Central memory CD8-positive, alpha-beta T cell (primary cell): ENCODE results near the gene PNMT.

Experiments used
- ATAC-seq: fragments of 150-1000 bp; cut with Tn5 transposase; replicated peaks from 2 replicates; pipeline ENCODE4 v1.10.0; 2022; ENCODE audit warnings: mild to moderate bottlenecking, moderate FRiP score, moderate number of reproducible peaks; ENCODE audit not compliant: poor library complexity, severe bottlenecking; ENCODE audit errors: extremely low read depth
- DNase-seq, 2 donors: peaks; one replicate each; pipeline ENCODE4 v3.0.0; 2021; ENCODE audit warnings: low spot score in 2 of 2
- H3K27ac Mint-ChIP-seq: one replicate; pipeline ENCODE4 v1.8.0; 2022; ENCODE audit warnings: low read depth, mild to moderate bottlenecking, moderate library complexity, mixed read lengths
- H3K27me3 Mint-ChIP-seq: one replicate; pipeline ENCODE4 v1.8.0; 2022; ENCODE audit warnings: mixed read lengths
- H3K36me3 Mint-ChIP-seq: one replicate; pipeline ENCODE4 v1.8.0; 2022; ENCODE audit warnings: mild to moderate bottlenecking, moderate library complexity, mixed read lengths; ENCODE audit not compliant: insufficient read depth
- H3K4me1 Mint-ChIP-seq: one replicate; pipeline ENCODE4 v1.8.0; 2022; ENCODE audit warnings: mixed read lengths
- H3K4me3 Mint-ChIP-seq: one replicate; pipeline ENCODE4 v1.8.0; 2022; ENCODE audit warnings: mild to moderate bottlenecking, moderate library complexity, mixed read lengths
- H3K9me3 Mint-ChIP-seq: one replicate; pipeline ENCODE4 v1.8.0; 2022; ENCODE audit warnings: mixed read lengths

The PNMT gene

GRCh38 chr17:39652587-39653315 lies 15.5 kb upstream of the PNMT start:
- H3K27ac Mint-ChIP-seq: peak overlapping the region; percentile 80
- ATAC-seq (no peak), DNase-seq (no peak)
- H3K9me3 Mint-ChIP-seq: no peaks in the 10 kb centered on the region
- H3K4me1 Mint-ChIP-seq: peaks cover 39% of the 10 kb centered on the region
- no peak overlapping the region for H3K4me3 Mint-ChIP-seq
- H3K27me3 Mint-ChIP-seq: no peaks in the 10 kb centered on the region
- peaks cover 19% of the 10 kb centered on the region for H3K36me3 Mint-ChIP-seq

- peaks cover 39% of the 10 kb centered on the region for H3K4me1 Mint-ChIP-seq
- H3K9me3 Mint-ChIP-seq: no peaks in the 10 kb centered on the region
- no peak overlapping the region for H3K4me3 Mint-ChIP-seq
- ATAC-seq (no peak), DNase-seq (no peak)
- H3K27me3 Mint-ChIP-seq: no peaks in the 10 kb centered on the region
- peak overlapping the region; percentile 87 for H3K27ac Mint-ChIP-seq
- peaks cover 18% of the 10 kb centered on the region for H3K36me3 Mint-ChIP-seq
Observed at GRCh38 chr17:39653316-39653661, 15.0 kb upstream of the PNMT start.

- Mint-ChIP-seq H3K27ac (peak overlapping the region; percentile 87), H3K9me3 (no peaks in the 10 kb centered on the region), H3K36me3 (peaks cover 18% of the 10 kb centered on the region), H3K27me3 (no peaks in the 10 kb centered on the region), H3K4me3 (no peak overlapping the region), H3K4me1 (peaks cover 34% of the 10 kb centered on the region)
- DNase-seq: peak; percentile 68 to 79
- ATAC-seq: peak; percentile 78
Observed at GRCh38 chr17:39653662-39654331, 14.5 kb upstream of the PNMT start.

- DNase-seq (no peak), ATAC-seq (no peak)
- no peaks in the 10 kb centered on the region for H3K9me3 Mint-ChIP-seq
- peaks cover 19% of the 10 kb centered on the region for H3K36me3 Mint-ChIP-seq
- no peak overlapping the region for H3K27ac Mint-ChIP-seq
- no peak overlapping the region for H3K4me3 Mint-ChIP-seq
- no peaks in the 10 kb centered on the region for H3K27me3 Mint-ChIP-seq
- peaks cover 26% of the 10 kb centered on the region for H3K4me1 Mint-ChIP-seq
Observed at GRCh38 chr17:39655105-39655504, 13.1 kb upstream of the PNMT start.

- Mint-ChIP-seq H3K27me3 (no peaks in the 10 kb centered on the region), H3K4me1 (no peaks in the 10 kb centered on the region), H3K27ac (no peak overlapping the region), H3K9me3 (no peaks in the 10 kb centered on the region), H3K36me3 (peaks cover 21% of the 10 kb centered on the region), H3K4me3 (no peak overlapping the region)
- no peak for DNase-seq
- no peak for ATAC-seq
Observed at GRCh38 chr17:39658346-39658745, 9.9 kb upstream of the PNMT start.

GRCh38 chr17:39658760-39659159 lies 9.5 kb upstream of the PNMT start:
- Mint-ChIP-seq H3K27ac (no peak overlapping the region), H3K4me3 (no peak overlapping the region), H3K9me3 (no peaks in the 10 kb centered on the region), H3K36me3 (peaks cover 20% of the 10 kb centered on the region), H3K4me1 (peaks cover 1% of the 10 kb centered on the region), H3K27me3 (no peaks in the 10 kb centered on the region)
- DNase-seq (no peak), ATAC-seq (no peak)

GRCh38 chr17:39659279-39660010 lies 8.8 kb upstream of the PNMT start:
- H3K4me1 Mint-ChIP-seq: peaks cover 5% of the 10 kb centered on the region
- no peaks in the 10 kb centered on the region for H3K9me3 Mint-ChIP-seq
- ATAC-seq: no peak
- no peaks in the 10 kb centered on the region for H3K27me3 Mint-ChIP-seq
- peaks cover 16% of the 10 kb centered on the region for H3K36me3 Mint-ChIP-seq
- no peak overlapping the region for H3K27ac Mint-ChIP-seq
- no peak for DNase-seq
- peak overlapping the region; percentile 9 for H3K4me3 Mint-ChIP-seq

- Mint-ChIP-seq H3K4me1 (peaks cover 5% of the 10 kb centered on the region), H3K36me3 (peaks cover 16% of the 10 kb centered on the region), H3K4me3 (peak overlapping the region; percentile 9), H3K9me3 (no peaks in the 10 kb centered on the region), H3K27ac (no peak overlapping the region), H3K27me3 (no peaks in the 10 kb centered on the region)
- no peak for DNase-seq
- ATAC-seq: no peak
Observed at GRCh38 chr17:39660011-39660360, 8.3 kb upstream of the PNMT start.

GRCh38 chr17:39660397-39661385 lies 7.6 kb upstream of the PNMT start:
- Mint-ChIP-seq H3K27me3 (no peaks in the 10 kb centered on the region), H3K27ac (no peak overlapping the region), H3K4me1 (peaks cover 5% of the 10 kb centered on the region), H3K36me3 (peaks cover 16% of the 10 kb centered on the region), H3K4me3 (no peak overlapping the region), H3K9me3 (no peaks in the 10 kb centered on the region)
- DNase-seq (no peak), ATAC-seq (no peak)

- DNase-seq: no peak
- Mint-ChIP-seq H3K9me3 (no peaks in the 10 kb centered on the region), H3K4me3 (no peak overlapping the region), H3K36me3 (peaks cover 14% of the 10 kb centered on the region), H3K27me3 (no peaks in the 10 kb centered on the region), H3K27ac (no peak overlapping the region), H3K4me1 (peaks cover 7% of the 10 kb centered on the region)
- ATAC-seq: no peak
Observed at GRCh38 chr17:39661744-39662541, 6.3 kb upstream of the PNMT start.

GRCh38 chr17:39662551-39663339 lies 5.5 kb upstream of the PNMT start:
- no peak overlapping the region for H3K27ac Mint-ChIP-seq
- H3K27me3 Mint-ChIP-seq: no peaks in the 10 kb centered on the region
- no peaks in the 10 kb centered on the region for H3K9me3 Mint-ChIP-seq
- no peak for ATAC-seq
- peaks cover 10% of the 10 kb centered on the region for H3K4me1 Mint-ChIP-seq
- DNase-seq: no peak
- no peak overlapping the region for H3K4me3 Mint-ChIP-seq
- H3K36me3 Mint-ChIP-seq: peaks cover 9% of the 10 kb centered on the region
